Measurements from ENCODE around the gene ASTE1. TPM values are rescaled to one million over a fixed set of nuclear protein-coding genes. Genes with fewer than 3 reads are reported as not detected.

ASTE1 gene
- total and polyA plus RNA-seq, 10 of the 15 experiments (the other 5 are each of a cell fraction or from before 2014, with no cell fraction given) = 5.1 to 12.0 (median 8.2) TPM

DNA sequence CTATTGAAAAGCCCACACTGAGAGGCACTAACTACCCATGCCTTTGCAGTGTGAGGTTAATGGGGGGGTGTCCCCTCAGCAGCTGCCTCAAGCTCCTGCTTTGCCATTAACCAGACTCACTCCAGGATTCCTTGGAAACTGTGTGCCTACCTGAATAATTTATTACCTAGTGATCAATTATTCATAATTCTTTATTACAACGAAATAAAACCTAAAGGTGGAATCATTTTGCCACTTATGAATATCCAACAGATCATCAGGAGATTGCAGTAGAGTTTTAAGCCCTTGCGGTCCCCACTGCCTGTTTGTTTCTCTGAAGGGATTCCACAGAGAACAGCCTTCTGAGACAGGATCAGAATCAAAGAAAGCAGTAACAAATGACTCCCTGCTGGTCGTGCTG lies 23.4 kb upstream of the ASTE1 start:
- no peak for ATAC-seq
- in situ Hi-C loops (cut with MboI) (no loop called here), intact Hi-C loops (cut with micrococcal nuclease; ENCODE audit: unreplicated experiment) (loop anchor here (5.0 kb wide), 1 partner anchor 982 kb away; no protein-coding TSS in a partner anchor)
- Histone ChIP-seq H3K27me3 (replicated peaks in 1 of 2; ENCODE audit: control insufficient read depth in 2 of 2, insufficient read depth in 2 of 2, low read length in 1 of 2) (no peaks in the 10 kb centered on the region), H3K79me2 (ENCODE audit: control insufficient read depth, insufficient read depth, low read length) (no peaks in the 10 kb centered on the region), H3K4me2 (ENCODE audit: control insufficient read depth, insufficient read depth) (no peak overlapping the region), H3K36me3 (ENCODE audit: control insufficient read depth in 2 of 2, insufficient read depth in 2 of 2, low read length in 1 of 2) (no peaks in the 10 kb centered on the region), H2AFZ (ENCODE audit: control insufficient read depth, low read depth, low read length) (no peak overlapping the region), H3K9ac (ENCODE audit: control insufficient read depth, insufficient read depth, low read length) (no peak overlapping the region), H3K4me3 (no peak overlapping the region), H3K9me3 (replicated peaks; ENCODE audit: control insufficient read depth, insufficient read depth, low read length) (no peaks in the 10 kb centered on the region), H3K27ac (ENCODE audit: control insufficient read depth, insufficient read depth) (no peak overlapping the region), H4K20me1 (ENCODE audit: control insufficient read depth, insufficient read depth) (no peaks in the 10 kb centered on the region), H3K4me1 (ENCODE audit: control insufficient read depth, insufficient read depth, low read length) (no peaks in the 10 kb centered on the region)
- CTCF ChIA-PET = no interaction called here
- RAD21 ChIA-PET (ENCODE audit: unreplicated experiment) = no interaction called here
- WGBS (ENCODE audit: insufficient coverage, insufficient replicate concordance, low lambda C conversion rate, missing lambda C conversion rate) = 33% methylated on average over 3 of the region's 3 CpGs
- SMC1A ChIA-PET (ENCODE audit: uncharacterized antibody, unreplicated experiment) = no interaction called here
- FAIRE-seq = no peak
- DNase-seq (ENCODE audit: low read depth, low spot score) = no peak
- POLR2A ChIA-PET = no interaction called here
- no peak for TF ChIP-seq NFIC (IDR thresholded peaks at IDR 0.05; ENCODE audit: low read depth, low read length)
- no peak for TF ChIP-seq ELK1 (IDR thresholded peaks at IDR 0.05; ENCODE audit: low read depth, low read length)
- TF ChIP-seq MLLT1 (IDR thresholded peaks at IDR 0.05) = no peak
- no peak for TF ChIP-seq SMAD5 (IDR thresholded peaks at IDR 0.05; ENCODE audit: low read depth)
- no peak for TF ChIP-seq MTA2 (IDR thresholded peaks at IDR 0.05; ENCODE audit: low read depth)
- no peak for TF ChIP-seq SREBF1 (IDR thresholded peaks at IDR 0.05; ENCODE audit: low read length)
- no peak for TF ChIP-seq NR2F1 (conservative IDR thresholded peaks at IDR 0.05)
- TF ChIP-seq RELA (IDR thresholded peaks at IDR 0.05; ENCODE audit: borderline replicate concordance, partially characterized antibody) = no peak
- TF ChIP-seq YBX1 (IDR thresholded peaks at IDR 0.05) = no peak
- TF ChIP-seq ZNF217 (IDR thresholded peaks at IDR 0.05) = no peak
- no peak for TF ChIP-seq CUX1 (IDR thresholded peaks at IDR 0.05; ENCODE audit: insufficient replicate concordance, low read depth, low read length)
- TF ChIP-seq BRCA1 (IDR thresholded peaks at IDR 0.05; ENCODE audit: low read depth, low read length) = no peak
- no peak for TF ChIP-seq ASH2L (IDR thresholded peaks at IDR 0.05; ENCODE audit: borderline replicate concordance, low read depth)
- TF ChIP-seq SMAD1 (IDR thresholded peaks at IDR 0.05; ENCODE audit: low read depth, partially characterized antibody) = no peak
- TF ChIP-seq TAF1 (IDR thresholded peaks at IDR 0.05; ENCODE audit: borderline replicate concordance, low read depth, low read length) = no peak
- TF ChIP-seq JUND (IDR thresholded peaks at IDR 0.05; ENCODE audit: low read depth, low read length) = no peak
- TF ChIP-seq IKZF2 (IDR thresholded peaks at IDR 0.05) = no peak
- TF ChIP-seq ZZZ3 (IDR thresholded peaks at IDR 0.05; ENCODE audit: control insufficient read depth, insufficient read length, low read depth) = no peak
- no peak for TF ChIP-seq KAT2A (conservative IDR thresholded peaks at IDR 0.05; ENCODE audit: control insufficient read depth, low read depth, low read length)
- no TSS peak for BruUV-seq (replicated peaks)

Measured in GM12878 (cell line).